Epithelial cell of esophagus (primary cell): ENCODE results near the gene SORL1.

Experiments
- DNase-seq: peaks from one replicate; pipeline ENCODE4 v3.0.0; 2010; ENCODE audit warnings: low read depth
- H3K4me3 ChIP-seq: 2 replicates; pipeline ENCODE4 v1.5.1; 2011; ENCODE audit warnings: mild to moderate bottlenecking, low read length, control low read depth
- CTCF ChIP-seq: IDR thresholded peaks from 2 replicates; pipeline ENCODE4 v1.5.1; 2011; ENCODE audit warnings: low read depth, mild to moderate bottlenecking, low read length, control low read depth, inconsistent platforms; ENCODE audit not compliant: insufficient read depth; ENCODE audit errors: missing control alignments

Gene SORL1

DNA sequence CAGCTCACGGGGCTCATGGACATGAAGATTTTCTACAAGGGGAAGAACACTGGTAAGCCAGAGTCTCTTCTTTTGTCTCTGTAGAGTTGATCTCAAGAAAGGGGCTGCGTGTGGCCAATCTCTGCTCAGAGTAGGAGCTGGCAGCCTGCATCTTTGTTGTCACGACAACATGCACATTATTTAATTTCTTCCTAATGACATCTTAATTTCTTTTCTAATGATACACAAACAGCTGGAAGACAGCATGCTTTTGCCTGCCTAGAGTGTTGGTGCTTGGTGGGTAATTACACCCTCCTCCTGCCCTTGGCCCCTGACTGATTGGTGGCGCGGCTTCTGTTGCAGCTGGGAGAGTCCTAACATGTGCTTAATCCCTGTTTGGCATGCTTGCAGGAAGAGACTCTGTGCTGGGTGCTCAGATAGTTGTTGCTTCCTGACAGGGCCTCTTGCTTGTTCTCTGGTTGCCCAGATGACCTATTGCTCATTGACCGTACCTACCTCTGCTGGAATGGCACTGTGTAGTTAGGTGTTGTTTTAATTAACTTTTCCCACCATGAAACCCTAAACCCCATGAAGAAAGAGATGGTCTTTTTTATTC, 107.6 kb downstream of the SORL1 start:
- no peak for TF ChIP-seq CTCF
- DNase-seq = no peak
- no peak overlapping the region for H3K4me3 ChIP-seq

DNA sequence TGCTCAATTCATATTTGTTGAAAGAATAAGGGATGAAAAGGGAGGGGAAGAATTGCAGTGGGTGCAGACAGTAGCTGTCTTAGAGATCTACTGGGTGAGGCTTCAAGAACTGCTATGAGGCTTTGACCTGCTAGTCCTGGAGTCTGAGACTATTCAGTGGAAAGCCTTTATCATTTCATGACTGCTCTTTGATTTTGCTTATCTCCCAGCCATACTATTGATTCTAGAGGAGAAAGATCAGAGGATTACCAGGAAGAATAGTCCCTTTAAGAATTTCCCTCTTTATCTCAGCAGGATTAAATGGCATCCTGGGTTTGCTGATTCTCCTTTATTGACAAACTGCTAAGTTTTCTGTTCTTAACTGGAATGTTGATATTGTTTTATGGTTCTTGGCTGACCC, 108.1 kb downstream of the SORL1 start:
- H3K4me3 ChIP-seq = no peak overlapping the region
- DNase-seq = no peak
- no peak for TF ChIP-seq CTCF

DNA sequence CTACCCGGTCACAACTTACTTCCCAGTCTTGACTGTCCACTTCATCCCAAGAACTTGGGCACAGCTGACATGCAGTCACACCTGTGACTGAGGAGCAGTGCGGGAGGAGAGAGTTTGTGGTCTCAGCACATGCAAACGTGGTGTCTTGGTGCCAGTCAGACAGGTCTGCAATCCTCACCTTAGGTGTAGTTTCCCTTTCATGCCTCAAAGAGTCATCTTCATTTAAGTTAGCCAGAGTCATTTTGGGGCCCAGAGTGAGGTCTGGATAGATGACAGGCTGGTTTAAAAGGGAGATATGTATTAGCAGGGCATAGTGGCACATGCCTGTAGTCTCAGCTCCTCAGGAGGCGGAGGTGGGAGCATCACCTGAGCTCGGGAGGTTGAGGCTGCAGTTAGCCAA, 109.1 kb downstream of the SORL1 start:
- H3K4me3 ChIP-seq = no peak overlapping the region
- TF ChIP-seq CTCF = no peak
- DNase-seq = no peak

- no peak for DNase-seq
- no peak overlapping the region for H3K4me3 ChIP-seq
- no peak for TF ChIP-seq CTCF
Measured at GRCh38 chr11:121561716-121562115, 109.6 kb downstream of the SORL1 start.

GRCh38 chr11:121563003-121563402, 110.9 kb downstream of the SORL1 start:
- no peak for DNase-seq
- H3K4me3 ChIP-seq = no peak overlapping the region
- TF ChIP-seq CTCF = no peak

DNA sequence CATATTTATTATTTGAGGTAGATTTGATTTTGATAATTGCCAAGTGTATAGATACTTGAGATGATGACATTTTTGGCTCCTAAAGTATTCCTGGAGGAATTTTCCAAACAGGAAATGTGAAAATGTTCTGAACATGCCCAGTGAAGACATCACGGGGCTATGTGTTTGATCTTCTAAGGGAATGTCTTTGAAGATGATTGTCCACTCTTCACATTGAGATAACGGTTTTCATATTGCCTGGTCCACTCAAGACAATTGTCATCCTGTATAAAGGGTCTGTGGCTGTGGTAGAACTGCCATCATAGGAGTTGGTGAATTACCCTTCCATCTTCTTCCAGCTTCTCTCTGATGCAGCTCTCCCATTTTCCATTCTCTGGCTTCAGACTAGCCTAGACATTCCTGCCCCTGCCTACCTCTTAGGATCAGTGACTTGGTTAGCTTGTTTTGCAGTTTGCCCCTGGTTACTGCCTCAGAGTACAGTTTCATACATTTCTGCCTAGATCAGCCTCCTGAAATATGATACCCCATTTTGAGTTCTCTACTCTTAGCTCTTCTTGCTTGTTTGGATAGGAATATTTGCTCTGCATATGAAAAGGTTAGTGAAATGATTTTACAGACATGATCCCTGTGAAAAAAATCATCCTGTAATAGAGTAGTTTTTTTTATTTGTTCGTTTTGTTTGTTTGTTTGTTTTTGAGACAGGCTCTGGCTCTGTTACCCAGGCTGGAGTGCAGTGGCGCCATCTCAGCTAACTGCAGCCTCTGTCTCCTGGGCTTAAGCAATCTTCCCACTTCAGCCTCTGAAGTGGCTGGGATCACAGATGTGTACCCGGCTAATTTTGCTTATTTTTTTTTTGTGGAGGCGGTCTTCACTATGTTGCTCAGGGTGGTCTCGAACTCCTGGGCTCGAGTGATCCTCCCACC, 112.0 kb downstream of the SORL1 start:
- TF ChIP-seq CTCF = no peak
- no peak overlapping the region for H3K4me3 ChIP-seq
- no peak for DNase-seq
